ENCODE measurements around the gene CHI3L2.

GRCh38 chr1:111225717-111226400 is 1.7 kb upstream of the CHI3L2 start:
- no peak for TF ChIP-seq CTCF (IDR thresholded peaks at IDR 0.05)
- TF ChIP-seq REST (IDR thresholded peaks at IDR 0.05; ENCODE audit: insufficient read depth in 1 of 2, low read depth in 2 of 2, low read length in 1 of 2), result no peak
- TF ChIP-seq TCF7L2 (IDR thresholded peaks at IDR 0.05; ENCODE audit: low read depth, low read length), result no peak

Data from Panc1 (cell line).